Globus pallidus (tissue), 1 donor: ENCODE results near the gene GOLGA3.
"Not testable (repeated sequence)": the region's sequence is repeated elsewhere in the genome, so short reads cannot be mapped to it uniquely, and the experiment has no call there.

Experiments used
- DNase-seq: peaks from one replicate; pipeline ENCODE4 v3.0.0-alpha.2; 2015; ENCODE audit warnings: low spot score

The GOLGA3 gene

GRCh38 chr12:132753670-132754069 lies 75.0 kb downstream of the GOLGA3 start:
- DNase-seq, result not testable (repeated sequence)

- DNase-seq, result no peak
These were observed 80.3 kb downstream of the GOLGA3 start for GRCh38 chr12:132748319-132748718.

- DNase-seq, result no peak
These were observed 80.8 kb downstream of the GOLGA3 start for GRCh38 chr12:132747896-132748295.

GRCh38 chr12:132747395-132747794 lies 81.3 kb downstream of the GOLGA3 start:
- DNase-seq, result no peak

GRCh38 chr12:132746613-132747012 lies 82.1 kb downstream of the GOLGA3 start:
- no peak for DNase-seq

GRCh38 chr12:132743831-132744230 lies 84.8 kb downstream of the GOLGA3 start:
- no peak for DNase-seq

GRCh38 chr12:132741620-132742019 lies 87.0 kb downstream of the GOLGA3 start:
- DNase-seq, result no peak

- no peak for DNase-seq
These were observed 88.0 kb downstream of the GOLGA3 start for GRCh38 chr12:132740652-132741051.

GRCh38 chr12:132740313-132740646 lies 88.4 kb downstream of the GOLGA3 start:
- no peak for DNase-seq

- no peak for DNase-seq
These were observed 88.9 kb downstream of the GOLGA3 start for GRCh38 chr12:132739600-132740312.

- DNase-seq, result no peak
These were observed 91.8 kb downstream of the GOLGA3 start for GRCh38 chr12:132736913-132737312.

- no peak for DNase-seq
These were observed 92.3 kb downstream of the GOLGA3 start for GRCh38 chr12:132736378-132736777.

GRCh38 chr12:132735496-132735895 lies 93.2 kb downstream of the GOLGA3 start:
- DNase-seq, result no peak

GRCh38 chr12:132734206-132734605 lies 94.5 kb downstream of the GOLGA3 start:
- no peak for DNase-seq

GRCh38 chr12:132731574-132731973 lies 97.1 kb downstream of the GOLGA3 start:
- no peak for DNase-seq

- no peak for DNase-seq
These were observed 98.3 kb downstream of the GOLGA3 start for GRCh38 chr12:132730353-132730752.

GRCh38 chr12:132729541-132730320 lies 98.9 kb downstream of the GOLGA3 start:
- DNase-seq, result no peak

GRCh38 chr12:132728502-132728901 lies 100.2 kb downstream of the GOLGA3 start:
- DNase-seq, result no peak

- no peak for DNase-seq
These were observed 101.4 kb downstream of the GOLGA3 start for GRCh38 chr12:132727091-132727794.

GRCh38 chr12:132726386-132726785 lies 102.3 kb downstream of the GOLGA3 start:
- DNase-seq, result no peak

- DNase-seq, result no peak
These were observed 104.0 kb downstream of the GOLGA3 start for GRCh38 chr12:132724506-132725241.

GRCh38 chr12:132723764-132724140 lies 104.9 kb downstream of the GOLGA3 start:
- DNase-seq, result no peak
